Fibroblast of the aortic adventitia (primary cell): ENCODE measurements around the gene PCID2. TPM values are rescaled to one million over a fixed set of nuclear protein-coding genes. Genes with fewer than 3 reads are reported as not detected.

Experiments
- DNase-seq: peaks from one replicate; pipeline ENCODE4 v3.0.0-alpha.2; 2010; ENCODE audit warnings: low read depth
- H3K4me3 ChIP-seq: 2 replicates; pipeline ENCODE4 v1.5.1; 2011; ENCODE audit warnings: low read depth, mild to moderate bottlenecking, control low read depth, low read length, moderate library complexity
- CTCF ChIP-seq: IDR thresholded peaks from 2 replicates; pipeline ENCODE4 v1.5.1; 2011; ENCODE audit warnings: mild to moderate bottlenecking, low read length, control low read depth, inconsistent platforms; ENCODE audit not compliant: insufficient read depth
- total RNA-seq: library from RNA; depleted of rRNA; stranded (reverse); fragments of >200 nt; gene quantifications from 2 replicates; pipeline ENCODE4 v1.2.3, GENCODE V29; 2012; ENCODE audit warnings: low replicate concordance

The PCID2 gene
- total RNA-seq, 1 donor: 77.4 TPM

- H3K4me3 ChIP-seq: no peak overlapping the region
- TF ChIP-seq CTCF: no peak
- no peak for DNase-seq
Observed at GRCh38 chr13:113229161-113229560, 20.7 kb upstream of the PCID2 start.

GRCh38 chr13:113226873-113227450 is 18.5 kb upstream of the PCID2 start:
- no peak for TF ChIP-seq CTCF
- DNase-seq: no peak
- no peak overlapping the region for H3K4me3 ChIP-seq

- no peak for DNase-seq
- no peak for TF ChIP-seq CTCF
Observed at GRCh38 chr13:113225515-113225914, 17.0 kb upstream of the PCID2 start.

GRCh38 chr13:113224486-113224885 is 16.0 kb upstream of the PCID2 start:
- no peak for TF ChIP-seq CTCF
- no peak for DNase-seq
- no peak overlapping the region for H3K4me3 ChIP-seq

More at GRCh38 chr13:113225515-113225914, 17.0 kb upstream of the PCID2 start:
- H3K4me3 ChIP-seq: no peak overlapping the region

- no peak for TF ChIP-seq CTCF
- DNase-seq: no peak
- H3K4me3 ChIP-seq: no peak overlapping the region
Observed at GRCh38 chr13:113223070-113223469, 14.6 kb upstream of the PCID2 start.

- TF ChIP-seq CTCF: peak; percentile 20
- no peak overlapping the region for H3K4me3 ChIP-seq
- no peak for DNase-seq
Observed at GRCh38 chr13:113220877-113221276, 12.4 kb upstream of the PCID2 start.

GRCh38 chr13:113220141-113220598 is 11.7 kb upstream of the PCID2 start:
- DNase-seq: no peak

More at GRCh38 chr13:113220141-113220598, 11.7 kb upstream of the PCID2 start:
- no peak overlapping the region for H3K4me3 ChIP-seq
- TF ChIP-seq CTCF: no peak
